Measurements from ENCODE around the gene KLHL40. TPM values are rescaled to one million over a fixed set of nuclear protein-coding genes. Genes with fewer than 3 reads are reported as not detected.

The KLHL40 gene
- total RNA-seq, 2 experiments from 2014 or later: not detected

DNA sequence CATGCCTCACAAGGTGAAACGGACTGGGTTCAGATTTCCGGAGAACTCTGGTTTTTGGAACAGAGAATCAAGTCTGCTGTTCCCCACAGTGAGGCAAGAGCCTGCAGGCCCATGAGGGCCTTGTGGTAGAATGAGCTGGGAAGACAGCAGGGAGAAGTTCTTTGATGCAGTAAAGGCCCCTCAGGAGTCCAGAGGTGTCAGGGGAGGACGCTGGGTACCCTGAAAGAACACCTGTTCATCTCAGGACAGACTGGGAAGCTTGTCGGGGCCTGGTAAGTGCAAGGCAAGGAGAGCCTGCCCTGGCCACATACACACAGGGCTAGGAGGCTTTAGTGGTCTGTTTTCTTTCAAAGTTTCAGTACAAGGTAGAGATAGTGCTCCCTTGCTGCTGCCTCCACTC, 35.6 kb upstream of the KLHL40 start:
- Histone ChIP-seq H3K4me3 (ENCODE audit: low read depth, low read length, poor library complexity, severe bottlenecking) (no peak overlapping the region), H3K9me3 (ENCODE audit: low read length) (no peaks in the 10 kb centered on the region), H3K9me2 (ENCODE audit: insufficient read depth, low read length) (no peaks in the 10 kb centered on the region), H4K20me1 (ENCODE audit: insufficient read depth, low read length) (no peaks in the 10 kb centered on the region), H3K27ac (ENCODE audit: low read depth, low read length, poor library complexity, severe bottlenecking) (no peak overlapping the region), H3K79me2 (ENCODE audit: insufficient read depth, low read depth, low read length) (no peaks in the 10 kb centered on the region), H2AFZ (ENCODE audit: low read length) (no peak overlapping the region), H3K4me1 (ENCODE audit: insufficient read depth, low read length, poor library complexity, severe bottlenecking) (peaks cover 5% of the 10 kb centered on the region), H3K4me2 (ENCODE audit: low read length) (no peak overlapping the region), H3K36me3 (ENCODE audit: insufficient read depth, low read length) (peaks cover 48% of the 10 kb centered on the region)
- TF ChIP-seq, protein P1, sequence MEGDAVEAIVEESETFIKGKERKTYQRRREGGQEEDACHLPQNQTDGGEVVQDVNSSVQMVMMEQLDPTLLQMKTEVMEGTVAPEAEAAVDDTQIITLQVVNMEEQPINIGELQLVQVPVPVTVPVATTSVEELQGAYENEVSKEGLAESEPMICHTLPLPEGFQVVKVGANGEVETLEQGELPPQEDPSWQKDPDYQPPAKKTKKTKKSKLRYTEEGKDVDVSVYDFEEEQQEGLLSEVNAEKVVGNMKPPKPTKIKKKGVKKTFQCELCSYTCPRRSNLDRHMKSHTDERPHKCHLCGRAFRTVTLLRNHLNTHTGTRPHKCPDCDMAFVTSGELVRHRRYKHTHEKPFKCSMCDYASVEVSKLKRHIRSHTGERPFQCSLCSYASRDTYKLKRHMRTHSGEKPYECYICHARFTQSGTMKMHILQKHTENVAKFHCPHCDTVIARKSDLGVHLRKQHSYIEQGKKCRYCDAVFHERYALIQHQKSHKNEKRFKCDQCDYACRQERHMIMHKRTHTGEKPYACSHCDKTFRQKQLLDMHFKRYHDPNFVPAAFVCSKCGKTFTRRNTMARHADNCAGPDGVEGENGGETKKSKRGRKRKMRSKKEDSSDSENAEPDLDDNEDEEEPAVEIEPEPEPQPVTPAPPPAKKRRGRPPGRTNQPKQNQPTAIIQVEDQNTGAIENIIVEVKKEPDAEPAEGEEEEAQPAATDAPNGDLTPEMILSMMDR (conservative IDR thresholded peaks at IDR 0.05; ENCODE audit: low read length): no peak
- TF ChIP-seq EZH2phosphoT487 (IDR thresholded peaks at IDR 0.05; ENCODE audit: borderline replicate concordance, low read depth, low read length): no peak
- ChIA-PET POLR2A (interaction anchor here (0.5 kb wide), 1 partner anchor 34 kb away, joined by 3 read pairs; no protein-coding TSS in a partner anchor), CTCF (ENCODE audit: unreplicated experiment) (no interaction called here)
- intact Hi-C loops (cut with micrococcal nuclease; ENCODE audit: unreplicated experiment): loop anchor here (10.0 kb wide), 1 partner anchor 95 kb away; no protein-coding TSS in a partner anchor
- BruUV-seq (replicated peaks): no TSS peak
- DNase-seq (ENCODE audit: low spot score): no peak

DNA sequence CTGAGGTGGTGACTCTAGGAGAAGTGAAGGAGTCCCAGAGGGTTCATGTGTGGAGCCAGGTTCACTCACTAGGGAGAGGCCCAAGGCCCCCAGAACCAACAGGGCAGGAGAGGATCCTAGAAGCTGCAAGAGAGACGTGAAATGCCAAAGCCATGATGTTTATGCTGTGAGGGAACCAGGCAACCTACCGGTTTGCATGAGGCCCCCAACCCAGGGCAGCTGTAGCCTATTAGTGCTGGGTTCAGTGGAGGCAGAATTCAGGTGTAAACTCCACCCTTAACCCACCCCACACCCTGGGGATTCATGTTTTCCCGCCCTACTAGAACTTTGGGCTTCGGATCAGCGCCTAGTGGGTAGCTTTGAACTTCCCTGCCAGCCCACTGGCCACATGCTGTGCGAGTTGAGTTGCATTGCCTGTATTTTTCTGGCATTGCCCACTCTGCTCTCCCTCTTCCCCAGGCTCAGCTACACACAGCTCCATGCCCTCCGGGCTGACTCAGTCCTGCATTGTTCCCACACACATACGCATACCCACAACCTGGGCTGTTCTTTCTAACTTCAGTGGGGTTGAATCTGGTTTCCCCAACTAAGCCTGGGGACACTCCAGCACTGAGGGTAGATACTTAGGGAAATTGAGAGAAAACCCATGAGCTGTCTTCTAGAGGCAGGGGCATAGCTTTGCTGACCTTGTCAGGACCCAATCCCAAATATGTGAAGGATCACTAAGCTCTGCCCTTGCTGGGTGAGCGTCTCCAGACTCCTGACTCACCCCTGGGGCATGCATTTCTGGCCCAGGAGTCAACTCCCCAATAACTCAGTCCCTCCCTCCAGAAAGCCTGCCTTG, 33.9 kb upstream of the KLHL40 start:
- intact Hi-C loops (cut with micrococcal nuclease; ENCODE audit: unreplicated experiment): loop anchor here (10.0 kb wide), 1 partner anchor 93 kb away; no protein-coding TSS in a partner anchor
- H3K4me3 ChIP-seq (ENCODE audit: low read depth, low read length, poor library complexity, severe bottlenecking): no peak overlapping the region

More for the DNA sequence above, 33.9 kb upstream of the KLHL40 start:
- Histone ChIP-seq H3K36me3 (ENCODE audit: insufficient read depth, low read length) (peaks cover 32% of the 10 kb centered on the region), H3K9me2 (ENCODE audit: insufficient read depth, low read length) (no peaks in the 10 kb centered on the region), H4K20me1 (ENCODE audit: insufficient read depth, low read length) (no peaks in the 10 kb centered on the region), H2AFZ (ENCODE audit: low read length) (no peak overlapping the region), H3K79me2 (ENCODE audit: insufficient read depth, low read depth, low read length) (no peaks in the 10 kb centered on the region), H3K4me1 (ENCODE audit: insufficient read depth, low read length, poor library complexity, severe bottlenecking) (peaks cover 5% of the 10 kb centered on the region), H3K9me3 (ENCODE audit: low read length) (no peaks in the 10 kb centered on the region), H3K4me2 (ENCODE audit: low read length) (no peak overlapping the region), H3K27ac (ENCODE audit: low read depth, low read length, poor library complexity, severe bottlenecking) (no peak overlapping the region)
- BruUV-seq (replicated peaks): no TSS peak
- TF ChIP-seq, protein P1 (conservative IDR thresholded peaks at IDR 0.05; ENCODE audit: low read length): no peak
- TF ChIP-seq EZH2phosphoT487 (IDR thresholded peaks at IDR 0.05; ENCODE audit: borderline replicate concordance, low read depth, low read length): no peak
- POLR2A ChIA-PET: interaction anchor here (0.6 kb wide), 2 partner anchors 10 to 101 kb away, joined by 3 to 4 read pairs; no protein-coding TSS in a partner anchor
- DNase-seq (ENCODE audit: low spot score): no peak
- CTCF ChIA-PET (ENCODE audit: unreplicated experiment): no interaction called here

Measured in OCI-LY7 (cell line).